Mononuclear cell (primary cell): ENCODE results near the gene SIN3B. TPM values are rescaled to one million over a fixed set of nuclear protein-coding genes. Genes with fewer than 3 reads are reported as not detected.
A peak's percentile ranks its signal among the peaks of the same experiment; 100 is the strongest.
"Not testable (repeated sequence)": the region's sequence is repeated elsewhere in the genome, so short reads cannot be mapped to it uniquely, and the experiment has no call there.

Experiments
- H3K27me3 ChIP-seq: 2 replicates; pipeline ENCODE4 v1.6.0; 2011; ENCODE audit warnings: low read length, control low read depth; ENCODE audit not compliant: insufficient read depth
- H3K4me1 ChIP-seq: 2 replicates; pipeline ENCODE4 v1.5.1; 2011; ENCODE audit warnings: mild to moderate bottlenecking, low read length, control low read depth; ENCODE audit not compliant: insufficient read depth
- H3K4me3 ChIP-seq: 2 replicates; pipeline ENCODE4 v1.5.1; 2011; ENCODE audit warnings: mild to moderate bottlenecking, low read length, moderate library complexity
- H3K9me3 ChIP-seq: 2 replicates; pipeline ENCODE4 v1.5.1; 2011; ENCODE audit warnings: low read depth, mild to moderate bottlenecking, control low read depth, low read length
- total RNA-seq: library from RNA; depleted of rRNA; stranded (reverse); fragments of >200 nt; gene quantifications from one replicate; pipeline ENCODE4 v1.2.3, GENCODE V29; 2012

SIN3B gene, protein sequence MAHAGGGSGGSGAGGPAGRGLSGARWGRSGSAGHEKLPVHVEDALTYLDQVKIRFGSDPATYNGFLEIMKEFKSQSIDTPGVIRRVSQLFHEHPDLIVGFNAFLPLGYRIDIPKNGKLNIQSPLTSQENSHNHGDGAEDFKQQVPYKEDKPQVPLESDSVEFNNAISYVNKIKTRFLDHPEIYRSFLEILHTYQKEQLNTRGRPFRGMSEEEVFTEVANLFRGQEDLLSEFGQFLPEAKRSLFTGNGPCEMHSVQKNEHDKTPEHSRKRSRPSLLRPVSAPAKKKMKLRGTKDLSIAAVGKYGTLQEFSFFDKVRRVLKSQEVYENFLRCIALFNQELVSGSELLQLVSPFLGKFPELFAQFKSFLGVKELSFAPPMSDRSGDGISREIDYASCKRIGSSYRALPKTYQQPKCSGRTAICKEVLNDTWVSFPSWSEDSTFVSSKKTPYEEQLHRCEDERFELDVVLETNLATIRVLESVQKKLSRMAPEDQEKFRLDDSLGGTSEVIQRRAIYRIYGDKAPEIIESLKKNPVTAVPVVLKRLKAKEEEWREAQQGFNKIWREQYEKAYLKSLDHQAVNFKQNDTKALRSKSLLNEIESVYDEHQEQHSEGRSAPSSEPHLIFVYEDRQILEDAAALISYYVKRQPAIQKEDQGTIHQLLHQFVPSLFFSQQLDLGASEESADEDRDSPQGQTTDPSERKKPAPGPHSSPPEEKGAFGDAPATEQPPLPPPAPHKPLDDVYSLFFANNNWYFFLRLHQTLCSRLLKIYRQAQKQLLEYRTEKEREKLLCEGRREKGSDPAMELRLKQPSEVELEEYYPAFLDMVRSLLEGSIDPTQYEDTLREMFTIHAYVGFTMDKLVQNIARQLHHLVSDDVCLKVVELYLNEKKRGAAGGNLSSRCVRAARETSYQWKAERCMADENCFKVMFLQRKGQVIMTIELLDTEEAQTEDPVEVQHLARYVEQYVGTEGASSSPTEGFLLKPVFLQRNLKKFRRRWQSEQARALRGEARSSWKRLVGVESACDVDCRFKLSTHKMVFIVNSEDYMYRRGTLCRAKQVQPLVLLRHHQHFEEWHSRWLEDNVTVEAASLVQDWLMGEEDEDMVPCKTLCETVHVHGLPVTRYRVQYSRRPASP
- 27.4 TPM for total RNA-seq

DNA sequence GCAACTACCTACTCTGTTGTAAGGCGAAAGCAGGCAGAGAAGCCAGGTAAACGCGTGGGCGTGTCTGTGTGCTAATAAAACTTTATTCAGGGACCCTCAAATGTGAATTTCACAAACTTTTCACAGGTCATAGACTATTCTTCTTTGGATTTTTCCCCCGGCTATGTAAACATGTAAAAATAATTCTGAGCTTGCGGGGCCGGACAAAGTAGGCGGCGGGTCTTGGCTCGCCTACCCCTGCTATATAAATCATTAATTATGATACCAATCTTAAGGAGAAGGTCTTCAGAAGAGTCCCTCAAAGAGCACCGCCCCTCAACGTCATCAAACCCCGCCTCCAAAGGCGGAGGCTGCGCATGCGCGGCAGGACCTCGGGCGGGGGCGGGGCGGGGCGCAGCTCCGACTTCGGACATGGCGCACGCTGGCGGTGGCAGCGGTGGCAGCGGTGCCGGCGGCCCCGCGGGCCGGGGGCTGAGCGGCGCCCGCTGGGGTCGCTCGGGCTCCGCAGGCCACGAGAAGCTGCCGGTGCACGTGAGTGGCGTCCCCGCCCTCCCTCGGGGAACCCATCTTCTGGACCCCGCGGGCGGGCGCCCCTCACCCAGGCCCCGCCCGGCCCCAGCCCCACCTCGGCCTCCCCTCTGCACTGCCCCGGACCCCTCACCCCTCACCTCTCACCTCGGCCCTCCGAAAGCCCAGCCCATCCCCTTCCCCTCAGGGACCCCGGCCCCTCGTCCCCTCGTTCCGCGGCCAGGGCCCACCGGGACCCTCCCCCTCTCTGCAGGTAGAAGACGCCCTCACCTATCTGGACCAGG is at the start of gene SIN3B:
TSS of gene SIN3B (plus strand) at position 389 of the 812 bp plus-strand sequence. CDS start at position 412, 23 bp downstream.
- H3K4me1 ChIP-seq = peaks cover 50% of the 10 kb centered on the region
- peak within 1 kb of the TSS; percentile 54 for H3K4me3 ChIP-seq
- no peaks in the 10 kb centered on the region for H3K9me3 ChIP-seq
- H3K27me3 ChIP-seq = peaks cover 3% of the 10 kb centered on the region

DNA sequence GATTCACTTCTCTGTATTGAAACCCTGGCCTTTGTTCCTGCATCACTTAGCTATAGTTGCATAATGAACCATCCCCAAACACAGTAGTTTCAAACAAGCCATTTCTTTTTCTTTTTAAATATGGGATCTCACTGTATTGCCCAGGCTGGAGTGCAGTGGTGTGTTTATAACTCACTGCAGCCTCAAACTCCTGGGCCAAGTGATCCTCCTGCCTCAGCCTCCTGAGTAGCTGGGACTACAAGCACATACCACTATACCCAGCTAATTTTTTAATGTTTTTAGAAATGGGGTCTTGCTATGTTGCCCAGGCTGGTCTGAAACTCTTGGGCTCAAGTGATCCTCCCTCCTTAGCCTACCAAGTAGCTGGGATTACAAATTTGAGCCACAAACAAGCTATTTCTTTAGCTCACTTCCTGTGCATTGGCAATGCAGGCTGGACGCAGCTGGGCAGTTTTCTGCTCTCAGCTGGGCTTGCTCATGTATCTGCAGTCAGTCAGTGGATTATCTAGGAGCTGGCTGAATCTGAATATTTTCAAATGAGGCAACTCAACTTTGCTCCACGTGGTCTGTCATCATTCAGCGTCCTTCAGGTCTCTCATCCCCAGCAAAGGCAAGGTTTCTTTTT is 49.5 kb upstream of the SIN3B start:
- Histone ChIP-seq H3K27me3 (no peaks in the 10 kb centered on the region), H3K4me3 (no peak overlapping the region), H3K9me3 (no peaks in the 10 kb centered on the region), H3K4me1 (peaks cover 12% of the 10 kb centered on the region)

DNA sequence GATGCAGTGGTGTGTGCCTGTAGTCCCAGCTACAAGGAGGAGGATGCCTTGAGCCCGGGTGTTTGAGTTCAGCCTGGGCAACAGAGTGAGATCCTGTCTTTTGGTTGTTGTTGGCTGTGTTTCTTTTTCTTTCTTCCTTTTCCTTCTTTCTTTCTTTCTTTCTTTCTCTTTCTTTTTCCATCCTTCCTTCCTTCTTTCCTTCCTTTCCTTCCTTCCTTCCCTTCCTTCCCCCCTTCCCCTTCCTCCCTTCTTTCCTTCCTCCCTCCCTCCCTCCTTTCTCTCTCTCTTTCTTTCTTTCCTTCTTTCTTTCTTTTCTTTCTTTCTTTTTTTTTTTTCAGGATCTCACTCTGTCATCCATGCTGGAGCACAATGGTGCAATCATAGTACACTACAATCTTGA is 46.5 kb upstream of the SIN3B start:
- H3K4me1 ChIP-seq = peaks cover 12% of the 10 kb centered on the region
- no peaks in the 10 kb centered on the region for H3K27me3 ChIP-seq
- no peaks in the 10 kb centered on the region for H3K9me3 ChIP-seq
- no peak overlapping the region for H3K4me3 ChIP-seq

DNA sequence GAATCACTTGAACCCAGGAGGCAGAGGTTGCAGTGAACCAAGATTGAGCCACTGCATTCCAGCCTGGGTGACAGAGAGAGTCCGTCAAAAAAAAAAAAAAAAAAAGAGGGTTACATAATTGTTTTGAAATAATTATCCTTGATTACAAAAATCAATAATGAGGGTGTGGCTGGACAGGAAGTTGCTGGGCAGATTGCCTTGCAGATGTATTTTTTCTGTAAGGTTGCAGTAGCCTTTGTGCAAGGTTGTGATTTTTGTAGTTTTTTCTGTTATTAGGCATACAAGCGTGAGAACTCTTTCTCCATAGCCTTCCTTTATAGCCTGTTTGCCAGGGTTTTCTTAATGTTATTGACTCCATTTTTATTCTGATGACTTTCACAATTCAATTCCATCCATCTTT is 40.7 kb upstream of the SIN3B start:
- peaks cover 10% of the 10 kb centered on the region for H3K4me1 ChIP-seq
- no peak overlapping the region for H3K4me3 ChIP-seq
- H3K27me3 ChIP-seq = no peaks in the 10 kb centered on the region
- peaks cover 9% of the 10 kb centered on the region for H3K9me3 ChIP-seq

DNA sequence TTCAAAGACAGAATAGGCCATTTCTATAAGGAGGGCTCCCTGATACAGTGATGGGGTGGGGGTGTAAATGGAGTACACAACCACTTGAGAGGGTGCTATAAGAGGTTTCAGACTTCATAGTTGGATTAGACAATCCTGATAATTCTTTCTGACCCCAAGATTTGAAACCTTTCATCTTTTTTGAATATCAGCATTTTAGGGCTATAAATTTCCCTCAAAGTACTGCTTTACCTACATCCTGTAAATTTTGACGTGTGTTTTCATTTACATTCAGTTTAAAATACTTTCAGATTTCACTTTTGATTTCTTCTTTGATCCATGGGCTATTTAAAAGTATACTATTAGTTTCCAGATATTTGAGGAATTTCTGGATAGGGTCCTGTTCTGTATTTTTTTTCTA is 40.0 kb upstream of the SIN3B start:
- H3K4me3 ChIP-seq = no peak overlapping the region
- no peaks in the 10 kb centered on the region for H3K27me3 ChIP-seq
- H3K4me1 ChIP-seq = peaks cover 10% of the 10 kb centered on the region
- H3K9me3 ChIP-seq = peaks cover 9% of the 10 kb centered on the region

DNA sequence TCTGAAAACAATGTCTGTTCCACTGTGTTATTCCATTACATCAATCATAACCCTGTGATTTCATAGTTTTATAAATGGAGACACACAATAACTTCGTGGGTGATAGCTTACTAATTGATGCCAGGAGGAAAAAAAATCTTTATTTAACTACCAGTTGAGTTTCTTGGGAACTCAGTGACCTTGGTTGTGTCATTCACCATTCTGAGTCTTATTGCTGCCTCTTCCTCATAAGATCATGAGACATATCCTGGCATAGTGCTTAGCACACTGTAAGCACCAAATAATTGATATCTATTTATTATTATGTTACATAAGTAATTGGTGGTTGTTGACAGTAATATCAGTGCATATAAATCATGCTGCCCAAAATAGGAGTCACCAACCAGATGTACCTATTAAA is 39.1 kb upstream of the SIN3B start:
- Histone ChIP-seq H3K27me3 (no peaks in the 10 kb centered on the region), H3K4me3 (no peak overlapping the region), H3K4me1 (peaks cover 13% of the 10 kb centered on the region), H3K9me3 (peaks cover 9% of the 10 kb centered on the region)

DNA sequence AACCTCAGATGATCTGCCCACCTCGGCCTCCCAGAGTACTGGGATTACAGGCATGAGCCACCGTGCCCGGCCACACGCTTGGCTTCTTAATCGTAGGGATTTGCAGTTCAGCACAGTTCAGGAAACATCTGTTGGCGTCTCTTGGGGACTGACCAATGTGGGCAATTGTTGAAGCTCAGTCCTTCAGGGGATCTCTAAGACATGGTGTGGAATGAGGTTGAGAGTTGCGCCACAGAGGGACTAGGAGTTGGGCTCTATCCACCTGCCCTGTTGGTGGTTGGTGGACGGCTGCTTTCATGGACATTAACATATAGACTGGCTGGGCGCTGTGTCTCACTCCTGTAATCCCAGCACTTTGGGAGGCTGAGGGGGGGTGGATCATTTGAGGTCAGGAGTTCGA is 37.3 kb upstream of the SIN3B start:
- H3K4me3 ChIP-seq = no peak overlapping the region
- peaks cover 9% of the 10 kb centered on the region for H3K9me3 ChIP-seq
- H3K27me3 ChIP-seq = no peaks in the 10 kb centered on the region
- peaks cover 13% of the 10 kb centered on the region for H3K4me1 ChIP-seq

DNA sequence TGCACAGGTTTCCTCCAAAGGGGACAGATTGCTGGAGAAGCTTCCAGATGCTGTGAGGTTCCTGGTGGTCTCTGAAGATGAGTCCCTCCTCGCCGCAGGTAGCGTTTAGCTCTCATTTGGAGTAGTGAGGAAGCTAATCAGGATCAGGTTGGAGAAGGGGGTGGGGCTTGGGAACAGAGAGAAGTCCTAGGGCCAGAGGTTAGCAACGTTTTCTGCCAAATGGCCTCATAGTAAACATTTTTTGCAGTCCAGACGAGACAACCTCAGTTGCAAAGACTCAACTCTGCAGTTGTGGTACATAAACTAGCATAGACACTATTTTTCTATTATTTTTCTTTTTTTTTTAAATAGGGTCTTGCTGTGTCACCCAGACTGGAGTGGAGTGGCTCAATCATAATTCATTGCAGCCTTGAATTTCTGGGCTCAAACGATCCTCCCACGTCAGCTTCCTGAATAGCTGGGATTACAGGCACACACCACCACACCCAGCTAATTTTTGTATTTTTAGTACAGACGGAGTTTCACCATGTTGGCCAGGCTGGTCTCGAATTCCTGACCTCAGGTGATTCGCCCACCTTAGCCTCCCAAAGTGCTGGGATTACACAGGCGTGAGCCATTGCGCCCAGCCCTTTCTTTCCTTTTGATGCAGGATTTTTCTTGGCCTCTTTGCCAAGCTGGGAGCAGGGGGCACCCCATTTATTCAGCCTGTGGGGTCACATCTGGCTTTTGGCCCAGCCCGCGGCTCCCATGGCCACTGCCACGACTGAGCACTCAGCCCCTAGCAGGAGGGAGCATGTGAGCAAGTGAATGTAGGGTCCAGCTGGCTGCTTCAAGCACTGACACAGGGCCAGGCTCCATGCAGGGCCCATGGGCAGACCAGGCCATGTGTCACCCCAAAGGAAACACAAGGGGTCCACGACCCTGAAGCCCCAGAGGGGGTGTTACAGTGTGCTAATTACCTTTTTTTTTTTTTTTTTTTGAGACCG is 34.4 kb upstream of the SIN3B start:
- H3K9me3 ChIP-seq = no peaks in the 10 kb centered on the region
- H3K27me3 ChIP-seq = no peaks in the 10 kb centered on the region
- H3K4me1 ChIP-seq = peaks cover 15% of the 10 kb centered on the region
- H3K4me3 ChIP-seq = no peak overlapping the region

DNA sequence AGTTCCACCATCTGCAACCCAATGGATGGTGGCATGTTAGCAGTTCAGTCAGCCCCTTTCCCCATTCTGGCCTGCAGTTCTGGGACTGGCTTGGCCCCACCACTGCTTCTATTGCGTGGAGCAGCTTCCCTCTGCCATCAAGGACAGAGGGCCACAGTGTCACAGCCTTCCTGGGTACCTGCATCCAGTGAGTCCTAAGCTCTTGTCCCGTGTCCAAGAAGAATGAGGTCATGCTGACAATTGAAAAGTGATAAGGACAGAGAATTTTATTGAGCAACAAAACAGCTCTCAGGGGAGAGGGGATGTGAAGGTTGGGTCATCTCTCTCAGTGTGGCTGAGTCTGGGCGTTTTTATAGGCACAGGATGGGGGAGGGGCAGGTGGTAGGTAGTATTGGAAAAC is 33.5 kb upstream of the SIN3B start:
- Histone ChIP-seq H3K4me1 (peaks cover 15% of the 10 kb centered on the region), H3K4me3 (no peak overlapping the region), H3K27me3 (no peaks in the 10 kb centered on the region), H3K9me3 (no peaks in the 10 kb centered on the region)

DNA sequence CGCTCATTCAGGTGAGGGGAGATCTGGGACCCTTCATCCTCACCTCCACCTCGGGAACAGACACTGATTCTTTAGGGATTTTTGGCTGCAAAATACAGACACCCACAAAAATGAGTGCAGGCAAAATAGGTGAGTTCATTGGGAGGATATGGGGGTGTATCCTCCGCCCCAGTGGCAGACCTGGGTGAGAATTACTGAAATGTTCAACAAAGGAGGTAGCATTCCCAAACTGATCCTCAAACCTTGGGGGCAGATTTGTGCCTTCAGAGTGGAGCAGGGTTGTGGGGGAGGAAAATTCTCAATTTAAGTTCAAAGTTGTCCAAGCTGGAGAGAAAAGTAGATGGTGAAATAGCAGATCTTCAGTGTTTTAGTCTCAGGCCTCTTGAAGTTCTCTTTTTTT is 31.3 kb upstream of the SIN3B start:
- Histone ChIP-seq H3K9me3 (no peaks in the 10 kb centered on the region), H3K4me1 (peaks cover 32% of the 10 kb centered on the region), H3K27me3 (no peaks in the 10 kb centered on the region), H3K4me3 (no peak overlapping the region)

DNA sequence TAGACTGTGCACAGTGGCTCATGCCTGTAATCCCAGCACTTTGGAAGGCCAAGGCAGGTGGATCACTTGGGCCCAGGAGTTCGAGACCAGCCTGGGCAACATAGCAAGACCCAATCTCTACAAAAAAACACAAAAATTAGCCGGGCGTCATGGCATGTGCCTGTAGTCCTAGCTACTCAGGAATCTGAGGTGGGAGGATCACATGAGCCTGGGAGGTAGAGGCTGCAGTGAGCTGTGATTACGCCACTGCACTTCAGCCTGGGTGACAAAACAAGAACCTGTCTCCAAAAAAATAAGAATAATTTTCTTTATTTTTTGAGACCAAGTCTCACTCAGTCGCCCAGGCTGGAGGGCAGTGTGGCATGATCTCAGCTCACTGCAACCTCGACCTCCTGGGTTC is 30.9 kb upstream of the SIN3B start:
- H3K27me3 ChIP-seq, H3K4me3 ChIP-seq, H3K9me3 ChIP-seq: not testable (repeated sequence)
- H3K4me1 ChIP-seq = peaks cover 37% of the 10 kb centered on the region

DNA sequence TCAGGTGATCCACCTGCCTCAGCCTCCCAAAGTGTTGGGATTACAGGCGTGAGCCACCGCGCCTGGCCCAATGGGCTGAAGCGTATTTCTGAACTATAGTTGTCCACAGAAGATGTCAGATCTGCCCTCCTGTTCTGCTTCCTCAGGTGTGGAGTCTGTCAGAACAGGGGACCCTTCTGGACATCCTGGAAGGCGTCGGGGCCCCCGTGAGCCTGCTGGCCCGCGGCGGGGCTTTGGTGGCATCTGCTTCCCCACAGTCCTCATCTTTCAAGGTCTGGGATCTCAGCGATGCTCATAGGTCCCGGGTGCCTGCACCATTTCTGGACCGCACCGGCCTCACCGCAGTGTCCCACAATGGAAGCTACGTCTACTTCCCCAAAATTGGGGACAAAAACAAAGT is 29.5 kb upstream of the SIN3B start:
- no peak overlapping the region for H3K4me3 ChIP-seq
- H3K27me3 ChIP-seq = no peaks in the 10 kb centered on the region
- no peaks in the 10 kb centered on the region for H3K9me3 ChIP-seq
- peaks cover 42% of the 10 kb centered on the region for H3K4me1 ChIP-seq

DNA sequence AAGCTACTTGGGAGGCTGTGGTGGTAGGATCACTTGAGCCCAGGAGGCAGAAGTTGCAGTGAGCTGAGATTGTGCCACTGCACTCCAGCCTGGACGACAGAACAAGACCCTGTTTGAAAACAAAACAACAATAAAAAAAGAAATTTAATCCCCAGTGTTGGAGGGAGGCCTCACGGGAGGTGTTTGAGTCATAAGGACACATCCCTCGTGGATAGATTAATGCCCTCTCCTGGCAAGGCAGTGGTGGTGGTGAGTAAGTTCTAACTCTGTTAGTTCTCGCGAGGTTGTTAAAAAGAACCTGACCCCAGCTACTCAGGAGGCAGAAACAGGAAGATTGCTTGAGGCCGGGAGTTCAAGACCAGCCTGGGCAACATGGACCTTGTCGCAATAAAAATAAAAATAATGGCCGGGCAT is 27.6 kb upstream of the SIN3B start:
- H3K27me3 ChIP-seq = no peaks in the 10 kb centered on the region
- no peaks in the 10 kb centered on the region for H3K9me3 ChIP-seq
- peaks cover 42% of the 10 kb centered on the region for H3K4me1 ChIP-seq
- H3K4me3 ChIP-seq = no peak overlapping the region
